ENCODE data around the gene TMEM233. TPM values are rescaled to one million over a fixed set of nuclear protein-coding genes. Genes with fewer than 3 reads are reported as not detected.

The TMEM233 gene
- total and polyA plus RNA-seq, 2 experiments from 2014 or later, result 0.24 to 0.71 TPM

- peaks cover 69% of the 10 kb centered on the region for H3K36me3 ChIP-seq (ENCODE audit: insufficient read depth)
Measured at GRCh38 chr12:119676022-119676421, 82.4 kb downstream of the TMEM233 start.

More at GRCh38 chr12:119676022-119676421, 82.4 kb downstream of the TMEM233 start:
- Mint-ChIP-seq H3K4me1 (peaks cover 7% of the 10 kb centered on the region), H3K4me3 (no peak overlapping the region), H3K36me3 (ENCODE audit: low read depth) (peaks cover 100% of the 10 kb centered on the region), H3K9me3 (no peaks in the 10 kb centered on the region), H3K27ac (no peak overlapping the region), H3K27me3 (ENCODE audit: insufficient read depth, low read depth, poor library complexity) (peaks cover 2% of the 10 kb centered on the region)
- TF ChIP-seq CTCF (conservative IDR thresholded peaks at IDR 0.05; ENCODE audit: low read depth in 2 of 2) (no peak), STAT1 (IDR thresholded peaks at IDR 0.05; ENCODE audit: unreplicated experiment) (no peak), EZH2 (IDR thresholded peaks at IDR 0.05; ENCODE audit: low read depth, unreplicated experiment) (no peak), JUNB (IDR thresholded peaks at IDR 0.05; ENCODE audit: unreplicated experiment) (no peak), ZNF114 (CRISPR knock-in tag; IDR thresholded peaks at IDR 0.05) (no peak), CREB1 (CRISPR knock-in tag; IDR thresholded peaks at IDR 0.05; ENCODE audit: low read depth) (no peak), REST (IDR thresholded peaks at IDR 0.05; ENCODE audit: unreplicated experiment) (no peak), ETS1 (IDR thresholded peaks at IDR 0.05) (no peak), ZNF462 (CRISPR knock-in tag; IDR thresholded peaks at IDR 0.05) (no peak), ZNF331 (CRISPR knock-in tag; IDR thresholded peaks at IDR 0.05; ENCODE audit: low read depth) (no peak), EZH2phosphoT487 (IDR thresholded peaks at IDR 0.05; ENCODE audit: unreplicated experiment) (no peak), NANOG (IDR thresholded peaks at IDR 0.05; ENCODE audit: borderline replicate concordance) (no peak), POLR2AphosphoS5 (IDR thresholded peaks at IDR 0.05; ENCODE audit: low read depth) (no peak)
- H3K9me2 ChIP-seq (ENCODE audit: insufficient read depth), result no peaks in the 10 kb centered on the region
- DNase-seq (ENCODE audit: low spot score) (no peak), ATAC-seq (no peak)
- no peak overlapping the region for H3K4me3 ChIP-seq
- H3F3A ChIP-seq (replicated peaks; ENCODE audit: low read depth), result 0 out of 2 replicates have a peak, but pooled peaks cover 3% of the 10 kb centered on the region
- H2AFZ ChIP-seq, result no peak overlapping the region
- no peak overlapping the region for H3K4me2 ChIP-seq
- H3K27ac ChIP-seq (ENCODE audit: low read depth), result no peak overlapping the region
- peaks cover 28% of the 10 kb centered on the region; the same call in 1 of the 2 replicates for H4K20me1 ChIP-seq (replicated peaks; ENCODE audit: insufficient read depth)
- H3K79me2 ChIP-seq (replicated peaks; ENCODE audit: insufficient read depth), result peaks cover 10% of the 10 kb centered on the region; the same call in 1 of the 2 replicates
- H3K27me3 ChIP-seq (ENCODE audit: insufficient read depth), result no peaks in the 10 kb centered on the region
- no peaks in the 10 kb centered on the region for H3K4me1 ChIP-seq (ENCODE audit: insufficient read depth)

Data from GM23338 (cell line).